ENCODE data around the gene BOC.

BOC gene

DNA sequence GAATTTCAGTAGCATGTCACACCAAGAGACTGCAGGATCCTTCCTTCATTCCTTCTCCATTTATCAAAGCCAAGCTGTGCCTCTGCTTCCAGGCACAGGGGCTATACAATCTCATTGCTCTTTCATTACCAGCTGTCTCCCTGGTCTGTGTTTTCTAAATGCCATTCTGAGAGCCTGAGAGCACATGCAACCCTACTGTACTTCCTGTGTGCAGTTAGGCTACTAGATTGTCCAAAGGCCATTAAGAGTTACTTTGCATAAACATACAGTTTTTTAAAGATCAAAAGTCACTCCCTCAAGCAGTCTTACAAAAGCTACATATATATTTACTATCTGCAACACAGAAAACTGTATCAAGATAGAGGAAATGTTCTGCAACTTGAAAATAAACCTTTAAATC lies 119.8 kb downstream of the BOC start:
- Histone ChIP-seq H3K9me3 (ENCODE audit: control insufficient read depth in 1 of 2, low read length in 2 of 2) (no peaks in the 10 kb centered on the region), H3K9ac (ENCODE audit: low read depth in 1 of 2, low read length in 2 of 2) (no peak overlapping the region), H3K4me3 (ENCODE audit: low read depth in 1 of 2, low read length in 2 of 2) (no peak overlapping the region), H3K27ac (ENCODE audit: low read depth, low read length) (no peak overlapping the region), H3K4me1 (ENCODE audit: control insufficient read depth in 1 of 2, insufficient read depth in 2 of 2, low read length in 2 of 2) (no peaks in the 10 kb centered on the region), H3K36me3 (ENCODE audit: control insufficient read depth in 1 of 2, insufficient read depth in 2 of 2, low read length in 2 of 2) (peaks cover 0 to under 1% of the 10 kb centered on the region in 2 donors), H3K27me3 (ENCODE audit: control insufficient read depth in 1 of 2, insufficient read depth in 2 of 2, low read length in 2 of 2) (no peaks in the 10 kb centered on the region)

Data from duodenal mucosa (tissue), 2 donors.